ENCODE measurements around the gene TMEM132E.

TMEM132E gene

DNA sequence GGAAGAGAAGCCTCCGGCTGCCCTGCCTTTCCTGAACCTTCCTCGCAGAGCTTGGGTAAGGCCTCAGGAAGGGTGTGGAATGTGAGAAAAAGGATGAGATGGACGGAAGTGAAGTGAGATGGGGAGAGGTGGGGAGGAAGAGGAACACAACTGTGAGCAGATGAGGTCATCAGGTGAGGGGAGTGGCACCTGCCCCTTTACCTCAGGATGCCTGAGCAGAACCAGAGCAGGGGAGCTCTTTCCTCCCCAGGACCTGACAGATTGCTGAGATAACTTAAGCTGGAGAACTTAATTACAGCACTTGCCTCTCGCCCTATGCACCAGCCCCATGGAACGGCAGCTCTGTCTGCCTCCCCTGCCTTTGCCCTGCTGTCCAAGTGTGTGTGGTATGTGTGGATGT lies 29.8 kb downstream of the TMEM132E start:
- no peak for DNase-seq

DNA sequence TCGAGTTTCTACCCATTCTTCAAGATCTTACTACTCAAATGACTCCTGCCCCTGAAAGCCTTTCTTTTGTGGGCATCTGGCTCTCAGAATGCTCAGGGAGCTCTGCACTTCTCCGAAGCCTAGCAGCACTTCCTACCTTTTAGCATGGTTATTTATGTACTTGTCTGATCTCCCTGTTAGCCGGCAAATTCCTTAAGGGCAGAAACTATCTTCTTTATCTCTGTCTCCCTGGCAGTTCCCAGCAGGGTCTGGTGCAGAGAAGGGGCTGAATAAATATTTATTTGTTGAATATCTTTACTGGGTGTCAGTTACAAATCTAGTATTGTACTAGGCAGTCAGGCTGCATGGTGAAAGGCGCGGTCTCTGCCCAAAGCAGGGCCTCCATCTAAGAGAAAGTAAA lies 30.7 kb downstream of the TMEM132E start:
- DNase-seq, result no peak

DNA sequence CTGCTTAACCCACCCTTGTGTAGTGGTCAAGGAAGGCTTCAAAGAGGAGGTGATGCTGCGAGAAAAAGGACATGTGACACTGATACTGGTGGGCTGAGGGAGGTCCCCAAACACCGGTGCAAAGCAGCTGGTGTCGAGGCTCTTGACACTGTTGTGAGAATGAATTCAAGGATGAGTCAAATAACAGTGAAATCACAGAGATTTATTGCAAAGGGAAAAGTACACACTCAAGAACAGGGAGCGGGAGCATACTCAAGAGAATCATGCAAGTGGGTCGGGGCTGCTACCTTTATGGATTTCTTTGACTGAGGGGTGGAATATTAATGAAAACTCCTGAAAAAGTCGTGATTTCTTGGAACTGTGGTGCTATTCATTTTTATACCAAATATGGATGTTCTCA lies 31.1 kb downstream of the TMEM132E start:
- no peak for DNase-seq

DNA sequence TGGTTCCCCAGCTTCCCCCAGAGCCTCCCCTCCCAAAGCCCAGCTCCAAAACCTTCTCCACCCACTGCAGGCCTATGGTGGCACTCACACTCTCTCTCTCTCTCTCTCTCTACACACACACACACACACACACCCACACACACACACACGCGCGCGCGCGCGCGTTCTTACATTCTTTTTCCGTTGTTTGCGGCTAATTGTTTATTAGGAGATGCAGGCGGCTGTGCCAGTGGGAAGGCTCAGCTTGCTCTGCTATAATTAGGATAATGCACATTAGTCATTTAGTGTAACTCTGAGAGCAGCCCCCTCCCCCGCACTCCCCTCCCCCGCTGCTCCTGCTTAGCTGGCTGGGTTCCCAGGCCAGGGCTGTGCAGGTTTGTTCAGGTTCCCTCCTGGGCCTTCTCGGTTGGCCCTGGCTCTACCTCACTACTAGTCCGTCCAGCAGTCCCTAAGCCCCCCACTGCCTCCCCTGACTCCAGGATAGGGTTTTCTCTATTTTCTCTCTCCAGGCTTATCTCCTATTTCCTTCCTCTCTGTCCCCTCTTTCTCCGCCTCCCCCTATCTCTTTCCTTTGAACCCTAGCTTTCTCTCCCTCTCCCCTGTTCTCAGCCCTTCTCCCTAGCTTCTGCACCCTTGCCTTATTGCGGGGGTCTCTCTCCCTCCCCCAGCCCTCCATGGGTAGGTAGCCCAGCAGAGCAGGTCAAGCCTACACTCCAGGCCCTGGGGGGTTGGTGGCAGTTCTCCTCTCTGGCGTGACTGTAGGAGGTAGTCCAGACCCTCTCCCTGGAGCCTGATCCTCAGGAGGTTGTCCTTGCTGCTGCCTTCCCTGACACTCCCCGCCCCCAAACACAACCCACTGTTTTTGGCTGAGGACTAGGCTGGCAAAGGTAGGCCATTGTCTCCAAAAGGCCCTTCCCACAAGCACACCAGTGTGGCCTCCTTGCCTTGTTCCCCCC lies 34.0 kb downstream of the TMEM132E start:
- peak; percentile 93 for DNase-seq

DNA sequence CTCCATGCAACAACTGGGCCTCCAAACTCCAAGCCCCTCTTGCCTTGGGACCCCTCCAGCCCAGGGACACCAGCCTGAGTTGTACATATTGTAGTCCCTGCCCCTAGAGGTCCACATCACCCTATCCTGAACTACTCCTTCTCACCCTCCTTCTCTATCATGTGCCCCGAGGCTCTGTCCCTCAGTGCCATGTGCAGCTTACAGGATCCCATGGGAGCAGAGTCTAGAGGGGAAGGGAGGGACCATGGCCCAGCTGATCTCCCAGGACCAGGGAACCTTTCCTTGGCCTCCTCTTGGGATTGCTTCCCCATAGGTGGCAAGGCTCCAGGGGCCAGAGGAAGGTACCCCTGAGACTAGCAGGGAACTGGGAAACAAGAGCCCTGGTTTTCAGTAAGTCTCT lies 35.3 kb downstream of the TMEM132E start:
- no peak for DNase-seq

DNA sequence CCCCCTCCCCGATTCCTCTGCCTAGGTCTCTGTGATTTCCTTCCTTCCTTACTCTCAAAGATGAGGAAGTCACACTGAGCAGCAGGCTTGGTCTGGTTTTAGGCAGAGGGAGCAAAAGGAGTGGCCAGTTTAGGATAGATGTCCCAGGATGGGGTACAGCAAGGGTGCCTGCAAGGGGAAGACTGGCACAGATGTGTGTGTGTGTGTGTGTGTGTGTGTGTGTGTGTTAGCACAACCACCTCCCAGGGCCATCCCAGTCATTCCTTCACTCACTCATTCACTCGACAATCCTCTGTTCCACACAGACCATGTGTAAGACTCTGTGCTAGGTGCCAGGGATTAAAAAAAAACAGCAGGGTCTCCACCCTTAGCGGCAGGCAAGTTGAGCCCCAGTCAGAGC lies 35.9 kb downstream of the TMEM132E start:
- DNase-seq, result no peak

DNA sequence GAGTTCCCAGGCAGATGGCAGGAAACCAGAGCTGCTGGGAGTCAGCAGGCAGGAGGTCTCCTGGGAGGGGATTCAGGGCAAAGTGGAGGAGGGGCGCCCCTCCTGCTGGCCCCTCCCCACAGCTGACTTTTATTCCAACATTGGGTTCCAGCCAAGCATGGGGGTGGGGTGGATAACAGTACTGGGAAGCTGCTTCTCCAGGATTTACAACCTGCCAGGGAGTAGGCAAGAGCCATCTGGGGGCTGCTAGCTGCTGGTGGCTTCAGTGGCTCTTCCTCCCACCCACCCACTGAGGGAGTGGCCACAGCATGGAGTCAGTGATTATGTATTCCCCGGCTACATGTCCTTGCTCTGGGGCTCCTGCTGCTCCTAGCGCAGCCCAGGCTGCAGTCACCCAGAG lies 36.8 kb downstream of the TMEM132E start:
- DNase-seq, result peak; percentile 91

DNA sequence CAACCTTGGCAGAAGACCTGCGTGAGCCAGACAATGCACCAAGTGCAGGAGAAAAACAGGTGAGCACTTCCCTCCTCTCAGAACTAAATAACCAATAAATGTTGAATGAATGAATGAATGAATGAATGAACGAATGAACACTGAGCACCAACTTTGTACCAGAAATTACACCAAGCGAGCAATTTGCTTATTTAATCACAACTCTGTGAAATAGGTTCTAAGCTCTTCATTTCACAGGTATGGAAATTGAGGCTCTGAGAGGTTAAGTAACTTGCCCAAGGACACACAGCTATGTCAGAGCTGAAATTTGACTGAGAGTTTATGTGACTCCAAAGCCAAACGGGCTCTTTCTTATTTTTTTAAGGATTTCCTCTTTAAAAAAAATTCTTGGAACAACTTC lies 38.0 kb downstream of the TMEM132E start:
- DNase-seq, result no peak

DNA sequence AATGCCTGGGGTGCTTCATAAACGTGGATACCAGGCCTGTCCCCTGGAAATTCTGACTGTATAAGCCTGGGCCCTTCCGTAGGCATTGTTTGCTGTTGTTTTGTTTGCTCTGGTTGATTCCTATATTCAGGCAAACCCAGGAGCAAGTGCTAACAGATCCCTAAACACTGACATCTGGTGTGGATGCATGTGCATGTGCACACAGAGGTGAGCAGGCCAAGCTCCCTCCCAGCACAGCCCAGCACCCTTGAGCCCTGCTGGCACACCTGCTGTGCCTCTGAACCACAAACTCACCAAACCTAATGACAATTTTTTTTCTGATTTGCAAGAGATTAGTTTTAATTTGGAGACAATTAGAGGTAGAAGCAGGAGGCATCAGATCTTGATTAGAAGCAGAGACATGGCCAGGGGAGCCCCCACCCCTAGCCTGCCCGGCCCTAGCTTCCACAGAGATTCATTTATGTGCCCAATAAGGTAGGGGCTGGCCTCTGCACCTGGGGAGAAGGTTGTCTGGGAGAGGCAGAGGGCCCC lies 40.4 kb downstream of the TMEM132E start:
- peak; percentile 89 for DNase-seq

DNA sequence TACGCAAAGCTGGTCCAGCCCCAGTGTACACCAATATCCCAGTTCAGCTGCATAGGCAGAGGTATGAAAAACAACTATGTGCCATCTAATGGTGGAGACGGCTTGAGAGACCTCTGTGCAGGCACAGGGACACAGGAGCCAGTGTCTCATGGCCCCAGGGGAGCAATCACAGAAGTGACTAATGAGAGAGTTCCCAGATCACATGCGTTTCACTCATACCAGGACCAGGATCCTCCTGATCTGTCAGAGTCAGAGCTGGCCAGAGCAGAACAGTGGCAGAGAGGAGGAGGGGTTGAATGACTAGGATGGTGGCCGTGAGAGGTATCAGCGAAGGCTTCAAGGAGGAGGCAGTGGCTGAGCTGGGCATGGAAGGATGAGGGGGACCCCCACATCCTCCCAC lies 41.1 kb downstream of the TMEM132E start:
- peak; percentile 63 for DNase-seq

DNA sequence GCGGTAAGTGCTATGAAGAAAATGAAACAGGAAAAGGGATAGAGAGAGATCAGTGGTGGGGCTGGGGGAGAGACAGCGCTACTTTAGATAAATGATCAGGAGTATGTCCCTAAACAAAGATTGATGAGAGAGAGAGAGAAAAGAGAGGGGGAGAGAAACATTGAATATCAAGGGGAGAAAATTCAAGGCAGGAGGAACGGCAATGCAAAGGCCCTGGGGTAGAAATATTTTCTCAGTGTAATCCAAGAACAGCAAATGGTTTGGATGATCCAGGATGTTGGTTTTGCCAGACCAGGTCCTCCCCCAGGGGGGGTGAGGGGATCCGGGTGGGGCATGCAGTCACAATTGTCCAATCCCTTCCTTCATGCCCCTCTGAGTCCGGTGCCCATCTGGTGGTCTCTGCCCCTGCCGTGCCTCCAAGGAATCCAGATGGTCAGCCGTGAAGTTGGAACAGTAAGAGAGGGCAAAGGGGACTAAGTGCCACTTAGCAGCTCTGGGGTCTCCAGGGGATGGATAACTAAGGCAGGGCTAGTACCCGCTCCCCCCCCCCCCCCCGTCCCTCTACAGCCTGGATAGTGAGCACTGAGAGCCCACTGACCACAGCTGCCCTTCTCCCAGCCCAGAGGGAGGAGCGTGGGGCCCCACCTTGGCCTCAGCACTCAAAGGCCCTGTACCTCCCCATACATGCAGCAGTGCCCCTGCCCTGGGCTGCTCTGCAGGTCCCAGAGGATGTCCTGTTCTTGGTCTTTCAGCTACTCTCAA lies 43.7 kb downstream of the TMEM132E start:
- DNase-seq, result no peak

DNA sequence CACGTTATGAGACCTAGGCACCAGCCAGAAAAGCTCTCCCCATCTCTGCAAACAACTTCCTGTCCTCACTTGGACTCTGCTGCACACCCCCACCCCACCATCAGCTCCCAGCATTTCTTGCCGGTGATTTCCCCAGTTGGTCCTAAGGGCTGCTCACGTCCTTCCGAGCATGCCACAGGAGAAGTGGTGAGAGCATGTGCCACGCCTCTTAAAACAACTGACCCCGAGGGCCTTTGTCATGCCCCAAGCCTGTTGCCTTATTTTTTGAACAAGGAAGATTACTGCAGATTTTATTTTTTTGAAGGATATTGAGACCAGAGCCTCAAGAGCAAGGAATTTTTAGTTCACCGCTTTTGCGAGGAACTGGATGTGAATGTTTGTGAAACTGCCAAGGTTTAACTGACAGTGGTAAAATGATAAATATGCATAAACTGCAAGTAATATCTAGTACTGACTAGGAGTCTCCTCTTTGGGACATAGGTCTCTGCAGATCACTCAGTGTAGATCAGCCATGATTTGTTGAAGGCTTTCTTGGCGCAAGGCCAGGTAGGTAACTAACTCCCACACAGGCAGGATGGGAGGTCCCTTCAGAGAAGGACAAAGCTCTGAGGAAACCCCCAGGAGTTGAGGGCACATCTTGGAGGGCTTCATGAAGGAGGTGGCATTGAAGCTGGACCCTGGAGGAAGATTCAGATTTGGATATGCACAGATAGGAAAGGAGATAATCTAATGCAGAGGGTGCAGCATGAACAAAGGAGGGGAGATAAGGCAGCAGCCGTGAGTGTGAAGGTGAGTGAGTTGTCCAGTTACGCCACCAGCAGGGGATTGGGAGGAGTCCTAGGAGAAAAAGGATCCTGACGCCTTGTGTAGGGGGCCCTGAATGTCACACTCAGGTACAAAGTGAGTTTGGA lies 44.7 kb downstream of the TMEM132E start:
- DNase-seq, result peak; percentile 15

DNA sequence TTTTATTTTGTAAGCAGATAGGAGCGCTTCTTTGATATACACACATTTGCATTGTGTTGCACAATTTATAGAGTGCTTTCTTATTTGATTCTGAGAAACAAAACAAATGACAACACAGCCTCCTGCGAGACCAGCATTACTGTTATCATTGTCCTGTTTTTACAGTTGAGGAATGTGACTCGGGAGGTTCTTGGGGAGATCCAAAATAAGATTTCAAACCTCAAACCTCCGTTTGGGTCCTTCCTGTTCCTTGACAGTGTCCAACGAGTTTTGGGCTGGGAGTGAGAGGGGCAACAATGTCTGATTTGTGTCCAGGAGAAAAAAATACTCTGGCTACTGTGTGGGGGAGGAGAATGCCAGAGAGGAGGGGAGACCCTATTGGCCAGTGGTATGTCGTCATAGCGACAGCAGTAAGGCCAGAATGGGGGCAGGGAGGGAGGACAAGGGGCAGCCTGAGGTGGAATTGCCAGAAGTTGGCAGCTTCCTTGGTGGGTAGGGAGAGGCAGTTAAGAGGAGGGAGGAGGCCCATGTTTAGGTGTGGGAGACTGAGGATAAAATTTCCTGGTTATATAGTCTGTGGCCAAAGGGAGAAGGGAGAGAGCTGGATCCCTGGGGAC lies 45.5 kb downstream of the TMEM132E start:
- DNase-seq, result no peak

DNA sequence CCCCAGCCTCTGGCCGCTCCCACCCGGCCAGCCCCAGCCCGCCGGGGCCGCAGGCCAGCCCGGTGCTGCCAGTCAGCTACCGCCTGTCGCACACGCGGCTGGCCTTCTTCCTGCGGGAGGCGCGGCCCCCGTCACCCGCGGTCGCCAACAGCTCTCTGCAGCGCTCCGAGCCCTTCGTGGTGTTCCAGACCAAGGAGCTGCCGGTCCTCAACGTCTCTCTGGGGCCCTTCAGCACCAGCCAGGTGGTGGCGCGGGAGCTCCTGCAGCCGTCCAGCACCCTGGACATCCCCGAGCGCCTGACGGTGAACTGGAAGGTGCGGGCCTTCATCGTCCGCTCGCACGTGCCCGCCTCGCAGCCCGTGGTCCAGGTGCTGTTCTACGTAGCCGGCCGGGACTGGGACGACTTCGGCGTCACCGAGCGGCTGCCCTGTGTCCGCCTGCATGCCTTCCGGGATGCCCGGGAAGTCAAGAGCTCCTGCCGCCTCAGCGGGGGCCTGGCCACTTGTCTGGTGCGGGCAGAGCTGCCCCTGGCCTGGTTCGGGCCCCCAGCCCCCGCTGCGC lies 46.8 kb downstream of the TMEM132E start:
- DNase-seq, result no peak

DNA sequence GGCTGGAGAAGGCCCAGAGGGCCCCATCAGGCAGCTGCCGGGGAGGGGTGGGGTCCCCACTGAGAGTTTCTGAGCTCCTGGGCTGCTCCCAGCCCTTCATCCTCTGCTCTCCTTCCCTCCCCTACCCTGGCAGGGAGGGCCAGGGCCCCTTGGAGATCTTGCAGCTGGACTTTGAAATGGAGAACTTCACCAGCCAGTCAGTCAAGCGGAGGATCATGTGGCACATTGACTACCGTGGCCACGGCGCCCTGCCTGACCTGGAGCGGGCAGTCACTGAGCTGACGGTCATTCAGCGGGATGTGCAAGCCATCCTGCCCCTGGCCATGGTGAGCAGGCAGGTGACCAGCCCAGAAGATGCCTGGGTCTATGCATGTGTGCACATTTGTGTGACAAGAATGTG lies 49.5 kb downstream of the TMEM132E start:
- no peak for DNase-seq

DNA sequence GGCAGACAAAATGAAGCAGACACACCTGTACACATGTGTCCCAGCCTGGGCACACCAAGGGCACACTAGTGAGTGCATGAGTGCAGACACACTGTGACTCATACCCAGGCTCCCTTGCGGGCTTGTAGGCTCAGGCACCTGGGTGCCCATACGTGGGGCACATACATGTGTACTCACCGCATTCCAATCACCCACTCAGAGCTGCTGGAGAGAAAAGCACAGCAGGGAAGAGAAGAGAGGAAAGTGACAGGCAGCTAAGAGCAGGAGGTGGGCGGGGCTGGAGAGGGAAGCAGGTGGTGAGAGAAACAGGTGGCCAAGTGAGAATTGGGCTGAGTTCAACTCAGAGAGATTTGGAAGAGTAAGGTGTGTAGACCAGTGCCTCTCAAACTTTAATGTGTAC lies 54.0 kb downstream of the TMEM132E start:
- DNase-seq, result peak; percentile 71

DNA sequence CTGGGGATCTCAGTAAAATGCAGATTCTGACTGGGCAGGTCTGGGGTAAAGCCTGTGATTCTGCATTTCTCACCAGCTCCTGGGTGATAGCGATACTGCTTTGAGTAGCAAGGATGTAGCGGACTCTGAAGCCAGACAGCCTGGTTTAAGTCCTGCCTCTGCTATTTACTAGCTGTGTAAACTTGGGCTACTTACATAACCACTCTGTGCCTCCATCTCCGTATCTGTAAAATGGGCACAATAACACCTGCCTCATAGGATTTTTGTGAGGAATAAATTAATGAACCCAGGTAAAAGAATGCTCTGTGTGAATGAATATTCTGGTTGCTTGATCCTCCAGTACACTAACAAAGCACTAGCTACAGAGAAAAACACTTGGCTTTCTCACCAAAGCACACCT lies 54.4 kb downstream of the TMEM132E start:
- no peak for DNase-seq

DNA sequence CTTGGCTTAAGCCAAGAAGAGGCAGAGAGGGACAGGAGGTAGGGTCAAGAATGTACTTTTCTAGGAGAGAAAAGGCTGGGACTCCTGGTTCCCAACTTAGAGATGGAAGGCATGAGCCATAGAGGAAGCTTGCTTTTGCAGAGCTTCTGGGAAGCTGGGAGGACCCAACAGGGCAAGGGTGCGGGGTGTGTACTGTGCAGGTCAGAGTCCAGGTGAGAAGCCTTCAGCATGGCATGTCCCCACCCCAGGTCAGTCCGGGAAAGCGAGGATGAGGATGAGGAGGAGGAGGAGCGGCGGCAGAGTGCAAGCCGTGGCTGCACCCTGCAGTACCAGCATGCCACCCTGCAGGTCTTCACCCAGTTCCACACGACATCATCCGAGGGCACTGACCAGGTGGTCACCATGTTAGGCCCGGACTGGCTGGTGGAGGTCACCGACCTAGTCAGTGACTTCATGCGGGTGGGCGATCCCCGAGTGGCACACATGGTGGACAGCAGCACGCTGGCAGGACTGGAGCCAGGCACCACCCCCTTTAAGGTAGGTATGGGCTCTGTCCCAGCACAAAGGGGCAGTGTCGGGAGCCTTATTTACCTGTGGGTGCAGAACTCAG lies 55.3 kb downstream of the TMEM132E start:
- DNase-seq, result no peak

DNA sequence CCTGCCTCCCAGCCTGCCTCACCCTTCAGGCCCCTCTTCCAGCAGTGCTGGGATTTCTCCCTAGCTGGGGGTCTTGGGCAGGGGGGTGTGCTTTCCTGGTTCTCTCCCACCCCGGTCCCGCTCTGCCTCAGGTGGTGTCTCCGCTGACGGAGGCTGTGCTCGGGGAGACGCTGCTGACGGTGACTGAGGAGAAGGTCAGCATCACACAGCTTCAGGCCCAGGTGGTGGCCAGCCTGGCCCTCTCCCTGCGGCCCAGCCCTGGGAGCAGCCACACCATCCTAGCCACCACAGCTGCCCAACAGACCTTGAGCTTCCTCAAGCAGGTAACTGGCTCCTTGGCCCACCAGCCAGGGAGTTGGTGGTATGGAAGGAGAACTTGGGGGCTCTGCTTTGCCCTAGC lies 56.5 kb downstream of the TMEM132E start:
- DNase-seq, result no peak

DNA sequence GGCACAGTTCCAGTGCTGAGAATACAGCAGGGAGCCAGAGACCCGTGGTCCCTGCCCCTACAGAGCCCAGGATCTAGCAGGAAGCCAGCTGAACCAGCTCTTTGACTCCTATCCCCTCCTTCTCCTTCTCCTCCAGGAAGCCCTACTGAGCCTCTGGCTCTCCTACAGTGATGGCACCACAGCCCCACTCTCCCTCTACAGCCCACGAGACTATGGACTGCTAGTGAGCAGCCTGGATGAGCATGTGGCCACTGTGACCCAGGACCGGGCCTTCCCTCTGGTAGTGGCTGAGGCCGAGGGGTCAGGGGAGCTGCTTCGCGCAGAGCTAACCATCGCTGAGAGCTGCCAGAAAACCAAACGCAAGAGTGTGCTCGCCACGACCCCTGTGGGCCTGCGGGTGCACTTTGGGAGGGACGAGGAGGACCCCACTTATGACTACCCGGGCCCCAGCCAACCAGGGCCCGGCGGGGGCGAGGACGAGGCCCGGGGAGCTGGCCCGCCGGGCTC lies 57.7 kb downstream of the TMEM132E start:
- no peak for DNase-seq
